ENCODE results near the gene HGFAC.

Gene HGFAC

GRCh38 chr4:3436798-3437581 is 4.8 kb upstream of the HGFAC start:
- CTCF ChIA-PET, result interaction anchor here (0.7 to 16.2 kb wide), 7 partner anchors 10 to 292 kb away, joined by 3 to 309 read pairs (median 4); no protein-coding TSS in a partner anchor

GRCh38 chr4:3437582-3437936 is 4.2 kb upstream of the HGFAC start:
- DNase-seq (ENCODE audit: low read depth, low spot score), result no peak
- no peak overlapping the region for H3K4me3 ChIP-seq (ENCODE audit: low read depth, low read length)
- POLR2A ChIA-PET, result no interaction called here
- TF ChIP-seq CTCF (IDR thresholded peaks at IDR 0.05; ENCODE audit: insufficient read depth, low read length, missing control alignments), result no peak
- CTCF ChIA-PET, result interaction anchor here (0.7 to 16.2 kb wide), 6 partner anchors 9 to 292 kb away, joined by 3 to 309 read pairs (median 4); no protein-coding TSS in a partner anchor

More at GRCh38 chr4:3436798-3437581, 4.8 kb upstream of the HGFAC start:
- TF ChIP-seq CTCF (IDR thresholded peaks at IDR 0.05; ENCODE audit: insufficient read depth, low read length, missing control alignments), result no peak
- H3K4me3 ChIP-seq (ENCODE audit: low read depth, low read length), result no peak overlapping the region
- DNase-seq (ENCODE audit: low read depth, low spot score), result no peak
- POLR2A ChIA-PET, result no interaction called here

- CTCF ChIA-PET, result interaction anchor here (0.8 to 16.2 kb wide), 4 partner anchors 43 to 246 kb away, joined by 3 to 309 read pairs (median 4); no protein-coding TSS in a partner anchor
- TF ChIP-seq CTCF (IDR thresholded peaks at IDR 0.05; ENCODE audit: insufficient read depth, low read length, missing control alignments), result no peak
- POLR2A ChIA-PET, result no interaction called here
- no peak overlapping the region for H3K4me3 ChIP-seq (ENCODE audit: low read depth, low read length)
- DNase-seq (ENCODE audit: low read depth, low spot score), result no peak
Measured at GRCh38 chr4:3437998-3438846, 3.5 kb upstream of the HGFAC start.

GRCh38 chr4:3438847-3439180 is 3.0 kb upstream of the HGFAC start:
- ChIA-PET CTCF (interaction anchor here (16.2 kb wide), 1 partner anchor 93 kb away, joined by 309 read pairs; no protein-coding TSS in a partner anchor), POLR2A (no interaction called here)
- H3K4me3 ChIP-seq (ENCODE audit: low read depth, low read length), result no peak overlapping the region
- no peak for TF ChIP-seq CTCF (IDR thresholded peaks at IDR 0.05; ENCODE audit: insufficient read depth, low read length, missing control alignments)
- DNase-seq (ENCODE audit: low read depth, low spot score), result no peak

- no peak for DNase-seq (ENCODE audit: low read depth, low spot score)
- CTCF ChIA-PET, result interaction anchor here (2.4 to 16.2 kb wide), 2 partner anchors 41 to 94 kb away, joined by 9 to 309 read pairs; no protein-coding TSS in a partner anchor
- H3K4me3 ChIP-seq (ENCODE audit: low read depth, low read length), result no peak overlapping the region
- no peak for TF ChIP-seq CTCF (IDR thresholded peaks at IDR 0.05; ENCODE audit: insufficient read depth, low read length, missing control alignments)
- POLR2A ChIA-PET, result no interaction called here
Measured at GRCh38 chr4:3439391-3439790, 2.4 kb upstream of the HGFAC start.

GRCh38 chr4:3440011-3440410 is 1.8 kb upstream of the HGFAC start:
- no peak overlapping the region for H3K4me3 ChIP-seq (ENCODE audit: low read depth, low read length)
- POLR2A ChIA-PET, result no interaction called here
- DNase-seq (ENCODE audit: low read depth, low spot score), result no peak
- no peak for TF ChIP-seq CTCF (IDR thresholded peaks at IDR 0.05; ENCODE audit: insufficient read depth, low read length, missing control alignments)
- CTCF ChIA-PET, result interaction anchor here (1.0 to 16.2 kb wide), 3 partner anchors 41 to 247 kb away, joined by 4 to 309 read pairs (median 9); no protein-coding TSS in a partner anchor

Data from AG04449 (cell line).